ENCODE measurements around the gene FBXO27.
"Not testable (repeated sequence)": the region's sequence is repeated elsewhere in the genome, so short reads cannot be mapped to it uniquely, and the experiment has no call there.

FBXO27 gene

DNA sequence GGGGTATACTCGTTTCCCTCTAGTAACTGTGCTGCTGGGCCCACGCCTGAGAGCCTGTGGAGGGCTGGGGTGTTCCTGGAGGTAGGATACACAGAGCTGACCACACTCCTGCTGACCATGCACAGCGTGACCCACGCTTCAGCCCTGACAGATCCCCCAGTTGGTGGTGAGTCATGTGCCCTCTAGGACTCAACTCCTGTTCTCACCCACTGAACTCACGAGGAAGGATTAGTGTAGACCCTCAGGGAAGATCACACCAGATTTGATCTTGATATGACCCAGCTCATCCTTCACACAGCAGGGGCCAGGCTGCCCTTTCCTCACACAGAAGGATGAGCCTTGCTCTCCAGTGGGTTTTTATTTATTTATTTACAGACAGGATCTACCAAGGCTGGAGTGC is 38.5 kb upstream of the FBXO27 start:
- no peak overlapping the region for H3K9ac ChIP-seq (ENCODE audit: low read depth, low read length, poor library complexity, severe bottlenecking)

DNA sequence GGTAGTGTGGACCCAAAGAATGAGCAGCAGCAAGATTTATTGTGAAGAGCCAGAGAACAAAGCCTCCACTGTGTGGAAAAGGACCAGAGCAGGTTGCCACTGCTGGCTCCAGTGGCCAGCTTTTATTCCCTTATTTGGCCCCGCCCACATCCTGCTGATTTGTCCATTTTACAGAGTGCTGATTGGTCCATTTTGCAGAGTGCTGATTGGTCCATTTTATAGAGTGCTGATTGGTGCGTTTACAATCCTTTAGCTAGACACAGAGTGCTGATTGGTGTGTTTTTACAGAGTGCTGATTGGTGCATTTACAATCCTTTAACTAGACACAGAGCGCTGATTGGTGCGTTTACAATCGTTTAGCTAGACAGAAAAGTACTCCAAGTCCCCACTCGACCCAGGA is 35.9 kb upstream of the FBXO27 start:
- H3K4me2 ChIP-seq (ENCODE audit: low read depth, low read length, poor library complexity, severe bottlenecking); H2AFZ ChIP-seq (ENCODE audit: low read length); H3K9ac ChIP-seq (ENCODE audit: low read depth, low read length, poor library complexity, severe bottlenecking); H3K27me3 ChIP-seq (ENCODE audit: insufficient read depth, low read length, poor library complexity, severe bottlenecking); H3K4me3 ChIP-seq (ENCODE audit: low read length, poor library complexity, severe bottlenecking); H3K36me3 ChIP-seq (ENCODE audit: insufficient read depth, low read length); H3F3A ChIP-seq (ENCODE audit: low read depth); H3K9me2 ChIP-seq (replicated peaks; ENCODE audit: low read depth, low read length); H3K4me1 ChIP-seq (ENCODE audit: insufficient read depth, low read length, poor library complexity, severe bottlenecking); H3K9me3 ChIP-seq (ENCODE audit: insufficient read depth, low read depth, low read length); H3K79me2 ChIP-seq (ENCODE audit: insufficient read depth, low read length); H4K20me1 ChIP-seq (ENCODE audit: insufficient read depth, low read length, poor library complexity, severe bottlenecking): not testable (repeated sequence)

More for the DNA sequence above, 38.5 kb upstream of the FBXO27 start:
- H2AFZ ChIP-seq (ENCODE audit: low read length), result no peak overlapping the region
- H3K79me2 ChIP-seq (ENCODE audit: insufficient read depth, low read length), result no peaks in the 10 kb centered on the region
- H3K4me3 ChIP-seq (ENCODE audit: low read length, poor library complexity, severe bottlenecking), result no peak overlapping the region
- TF ChIP-seq EZH2phosphoT487 (IDR thresholded peaks at IDR 0.05; ENCODE audit: borderline replicate concordance), result no peak
- TF ChIP-seq, protein P1, sequence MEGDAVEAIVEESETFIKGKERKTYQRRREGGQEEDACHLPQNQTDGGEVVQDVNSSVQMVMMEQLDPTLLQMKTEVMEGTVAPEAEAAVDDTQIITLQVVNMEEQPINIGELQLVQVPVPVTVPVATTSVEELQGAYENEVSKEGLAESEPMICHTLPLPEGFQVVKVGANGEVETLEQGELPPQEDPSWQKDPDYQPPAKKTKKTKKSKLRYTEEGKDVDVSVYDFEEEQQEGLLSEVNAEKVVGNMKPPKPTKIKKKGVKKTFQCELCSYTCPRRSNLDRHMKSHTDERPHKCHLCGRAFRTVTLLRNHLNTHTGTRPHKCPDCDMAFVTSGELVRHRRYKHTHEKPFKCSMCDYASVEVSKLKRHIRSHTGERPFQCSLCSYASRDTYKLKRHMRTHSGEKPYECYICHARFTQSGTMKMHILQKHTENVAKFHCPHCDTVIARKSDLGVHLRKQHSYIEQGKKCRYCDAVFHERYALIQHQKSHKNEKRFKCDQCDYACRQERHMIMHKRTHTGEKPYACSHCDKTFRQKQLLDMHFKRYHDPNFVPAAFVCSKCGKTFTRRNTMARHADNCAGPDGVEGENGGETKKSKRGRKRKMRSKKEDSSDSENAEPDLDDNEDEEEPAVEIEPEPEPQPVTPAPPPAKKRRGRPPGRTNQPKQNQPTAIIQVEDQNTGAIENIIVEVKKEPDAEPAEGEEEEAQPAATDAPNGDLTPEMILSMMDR (conservative IDR thresholded peaks at IDR 0.05; ENCODE audit: low read length), result no peak
- no peaks in the 10 kb centered on the region for H3K9me3 ChIP-seq (ENCODE audit: insufficient read depth, low read depth, low read length)
- no peaks in the 10 kb centered on the region for H3K9me2 ChIP-seq (replicated peaks; ENCODE audit: low read depth, low read length)
- H3K36me3 ChIP-seq (ENCODE audit: insufficient read depth, low read length), result no peaks in the 10 kb centered on the region
- H3K4me1 ChIP-seq (ENCODE audit: insufficient read depth, low read length, poor library complexity, severe bottlenecking), result peaks cover 17% of the 10 kb centered on the region
- no peak overlapping the region for H3K4me2 ChIP-seq (ENCODE audit: low read depth, low read length, poor library complexity, severe bottlenecking)
- no peaks in the 10 kb centered on the region for H3K27me3 ChIP-seq (ENCODE audit: insufficient read depth, low read length, poor library complexity, severe bottlenecking)
- no peaks in the 10 kb centered on the region for H3F3A ChIP-seq (ENCODE audit: low read depth)
- no peaks in the 10 kb centered on the region for H4K20me1 ChIP-seq (ENCODE audit: insufficient read depth, low read length, poor library complexity, severe bottlenecking)

DNA sequence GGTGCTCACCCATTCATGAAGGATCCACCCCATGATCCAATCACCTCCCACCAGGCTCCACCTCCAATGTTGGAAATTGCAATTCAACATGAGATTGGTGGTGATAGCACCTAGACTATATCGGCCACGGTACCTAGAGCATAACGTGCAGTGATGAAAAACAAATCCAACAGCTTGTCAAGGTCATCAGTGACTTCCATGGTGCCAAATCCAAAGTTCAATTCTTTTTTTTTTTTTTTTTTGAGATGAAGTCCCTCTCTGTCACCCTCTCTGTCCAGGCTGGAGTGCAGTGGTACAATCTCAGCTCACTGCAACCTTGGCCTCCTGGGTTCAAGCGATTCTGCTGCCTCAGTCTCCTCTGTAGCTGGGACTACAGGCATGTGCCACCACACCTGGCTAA is 34.8 kb upstream of the FBXO27 start:
- no peak overlapping the region for H3K9ac ChIP-seq (ENCODE audit: low read depth, low read length, poor library complexity, severe bottlenecking)
- TF ChIP-seq EZH2phosphoT487 (IDR thresholded peaks at IDR 0.05; ENCODE audit: borderline replicate concordance), result no peak
- TF ChIP-seq, protein P1 (conservative IDR thresholded peaks at IDR 0.05; ENCODE audit: low read length), result no peak
- H3K27me3 ChIP-seq (ENCODE audit: insufficient read depth, low read length, poor library complexity, severe bottlenecking), result no peaks in the 10 kb centered on the region
- H3K9me3 ChIP-seq (ENCODE audit: insufficient read depth, low read depth, low read length), result no peaks in the 10 kb centered on the region
- no peak overlapping the region for H2AFZ ChIP-seq (ENCODE audit: low read length)
- H3K4me3 ChIP-seq (ENCODE audit: low read length, poor library complexity, severe bottlenecking), result no peak overlapping the region
- H3K4me2 ChIP-seq (ENCODE audit: low read depth, low read length, poor library complexity, severe bottlenecking), result no peak overlapping the region
- H3K4me1 ChIP-seq (ENCODE audit: insufficient read depth, low read length, poor library complexity, severe bottlenecking), result no peaks in the 10 kb centered on the region
- H3K9me2 ChIP-seq (replicated peaks; ENCODE audit: low read depth, low read length), result no peaks in the 10 kb centered on the region
- no peaks in the 10 kb centered on the region for H3F3A ChIP-seq (ENCODE audit: low read depth)
- no peaks in the 10 kb centered on the region for H3K79me2 ChIP-seq (ENCODE audit: insufficient read depth, low read length)
- no peaks in the 10 kb centered on the region for H3K36me3 ChIP-seq (ENCODE audit: insufficient read depth, low read length)
- H4K20me1 ChIP-seq (ENCODE audit: insufficient read depth, low read length, poor library complexity, severe bottlenecking), result no peaks in the 10 kb centered on the region

DNA sequence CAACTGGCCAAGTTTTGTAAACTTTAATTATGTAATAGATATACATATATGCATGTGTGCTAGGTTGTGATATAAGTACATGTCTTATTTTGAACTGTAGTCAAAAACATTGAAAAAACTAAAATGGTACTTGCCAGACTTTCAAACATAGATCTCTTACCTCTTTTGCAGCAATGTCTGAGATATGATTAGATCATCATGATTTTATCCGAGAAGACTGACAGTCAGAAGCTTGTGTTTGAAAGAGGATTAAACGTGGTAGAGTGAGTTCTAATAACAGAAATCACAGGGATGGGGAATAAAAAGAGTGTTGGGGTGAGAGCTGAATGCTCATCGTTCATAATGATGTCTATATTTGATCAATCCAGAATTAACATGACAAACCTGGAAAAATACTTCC is 33.6 kb upstream of the FBXO27 start:
- Histone ChIP-seq H3K9me3 (ENCODE audit: insufficient read depth, low read depth, low read length) (no peaks in the 10 kb centered on the region), H3K36me3 (ENCODE audit: insufficient read depth, low read length) (no peaks in the 10 kb centered on the region), H3K79me2 (ENCODE audit: insufficient read depth, low read length) (no peaks in the 10 kb centered on the region), H3K27me3 (ENCODE audit: insufficient read depth, low read length, poor library complexity, severe bottlenecking) (no peaks in the 10 kb centered on the region), H3K4me3 (ENCODE audit: low read length, poor library complexity, severe bottlenecking) (no peak overlapping the region), H3K9ac (ENCODE audit: low read depth, low read length, poor library complexity, severe bottlenecking) (no peak overlapping the region), H4K20me1 (ENCODE audit: insufficient read depth, low read length, poor library complexity, severe bottlenecking) (no peaks in the 10 kb centered on the region), H3F3A (ENCODE audit: low read depth) (peaks cover 3% of the 10 kb centered on the region; the same call in 1 of the 2 replicates), H3K4me2 (ENCODE audit: low read depth, low read length, poor library complexity, severe bottlenecking) (no peak overlapping the region), H2AFZ (ENCODE audit: low read length) (no peak overlapping the region), H3K4me1 (ENCODE audit: insufficient read depth, low read length, poor library complexity, severe bottlenecking) (peaks cover 11% of the 10 kb centered on the region), H3K9me2 (replicated peaks; ENCODE audit: low read depth, low read length) (no peaks in the 10 kb centered on the region)
- TF ChIP-seq, protein P1 (conservative IDR thresholded peaks at IDR 0.05; ENCODE audit: low read length), result no peak
- no peak for TF ChIP-seq EZH2phosphoT487 (IDR thresholded peaks at IDR 0.05; ENCODE audit: borderline replicate concordance)

Measured in Loucy (cell line).